Osteocyte (in vitro differentiated cells): ENCODE measurements around the gene MAP3K9. TPM values are rescaled to one million over a fixed set of nuclear protein-coding genes. Genes with fewer than 3 reads are reported as not detected.

Experiments
- DNase-seq: peaks from one replicate; pipeline ENCODE4 v3.0.0; 2021; ENCODE audit warnings: mixed read lengths; ENCODE audit not compliant: unreplicated experiment; ENCODE audit errors: extremely low spot score
- H3K27ac Mint-ChIP-seq: one replicate; pipeline ENCODE4 v1.8.0; 2021; ENCODE audit warnings: mild to moderate bottlenecking, mixed read lengths; ENCODE audit not compliant: unreplicated experiment
- H3K27me3 Mint-ChIP-seq: one replicate; pipeline ENCODE4 v1.8.0; 2021; ENCODE audit warnings: mixed read lengths; ENCODE audit not compliant: unreplicated experiment
- H3K36me3 Mint-ChIP-seq: one replicate; pipeline ENCODE4 v1.8.0; 2021; ENCODE audit warnings: mixed read lengths; ENCODE audit not compliant: unreplicated experiment
- H3K4me1 Mint-ChIP-seq: one replicate; pipeline ENCODE4 v1.8.0; 2021; ENCODE audit warnings: mixed read lengths; ENCODE audit not compliant: unreplicated experiment
- H3K4me3 Mint-ChIP-seq: one replicate; pipeline ENCODE4 v1.8.0; 2021; ENCODE audit warnings: mild to moderate bottlenecking, moderate library complexity, mixed read lengths; ENCODE audit not compliant: unreplicated experiment
- H3K9me3 Mint-ChIP-seq: one replicate; pipeline ENCODE4 v1.8.0; 2021; ENCODE audit warnings: mixed read lengths; ENCODE audit not compliant: unreplicated experiment
- CTCF ChIP-seq: fragments of 200-600 bp; sonication (generic); IDR thresholded peaks from 2 replicates; pipeline ENCODE4 v1.5.0; 2021; ENCODE audit warnings: antibody characterized with exemption, mild to moderate bottlenecking, moderate library complexity
- total RNA-seq: library from RNA; stranded (reverse); gene quantifications from 2 replicates; pipeline ENCODE4 v1.2.1, GENCODE V29; 2021

Gene MAP3K9
- total RNA-seq, 1 donor from 2014 or later, result 1.3 TPM

- no peak for TF ChIP-seq CTCF
- no peak overlapping the region for H3K27ac Mint-ChIP-seq
- no peaks in the 10 kb centered on the region for H3K36me3 Mint-ChIP-seq
- H3K4me3 Mint-ChIP-seq, result no peak overlapping the region
- peaks cover 10% of the 10 kb centered on the region for H3K4me1 Mint-ChIP-seq
- DNase-seq, result no peak
- H3K9me3 Mint-ChIP-seq, result no peaks in the 10 kb centered on the region
- H3K27me3 Mint-ChIP-seq, result no peaks in the 10 kb centered on the region
Observed at GRCh38 chr14:70696026-70696425, 113.3 kb downstream of the MAP3K9 start.

- no peak for TF ChIP-seq CTCF
- Mint-ChIP-seq H3K9me3 (no peaks in the 10 kb centered on the region), H3K27ac (no peak overlapping the region)
Observed at GRCh38 chr14:70692210-70692609, 117.1 kb downstream of the MAP3K9 start.

GRCh38 chr14:70685474-70686197 is 123.7 kb downstream of the MAP3K9 start:
- H3K4me1 Mint-ChIP-seq, result no peaks in the 10 kb centered on the region
- TF ChIP-seq CTCF, result no peak
- no peak overlapping the region for H3K4me3 Mint-ChIP-seq
- H3K36me3 Mint-ChIP-seq, result no peaks in the 10 kb centered on the region
- no peak for DNase-seq
- no peaks in the 10 kb centered on the region for H3K9me3 Mint-ChIP-seq
- no peak overlapping the region for H3K27ac Mint-ChIP-seq
- H3K27me3 Mint-ChIP-seq, result peaks cover 2% of the 10 kb centered on the region

More at GRCh38 chr14:70692210-70692609, 117.1 kb downstream of the MAP3K9 start:
- H3K4me3 Mint-ChIP-seq, result no peak overlapping the region
- no peaks in the 10 kb centered on the region for H3K36me3 Mint-ChIP-seq
- DNase-seq, result no peak
- H3K27me3 Mint-ChIP-seq, result no peaks in the 10 kb centered on the region
- H3K4me1 Mint-ChIP-seq, result no peaks in the 10 kb centered on the region

GRCh38 chr14:70683983-70684382 is 125.3 kb downstream of the MAP3K9 start:
- TF ChIP-seq CTCF, result no peak
- H3K27me3 Mint-ChIP-seq, result peaks cover 3% of the 10 kb centered on the region
- DNase-seq, result no peak
- H3K4me1 Mint-ChIP-seq, result no peaks in the 10 kb centered on the region
- H3K9me3 Mint-ChIP-seq, result no peaks in the 10 kb centered on the region
- no peaks in the 10 kb centered on the region for H3K36me3 Mint-ChIP-seq
- no peak overlapping the region for H3K27ac Mint-ChIP-seq
- H3K4me3 Mint-ChIP-seq, result no peak overlapping the region

GRCh38 chr14:70680748-70681147 is 128.6 kb downstream of the MAP3K9 start:
- Mint-ChIP-seq H3K27ac (no peak overlapping the region), H3K4me3 (no peak overlapping the region), H3K4me1 (no peaks in the 10 kb centered on the region), H3K9me3 (no peaks in the 10 kb centered on the region), H3K36me3 (no peaks in the 10 kb centered on the region), H3K27me3 (peaks cover 3% of the 10 kb centered on the region)
- DNase-seq, result no peak
- no peak for TF ChIP-seq CTCF
